ENCODE measurements around the gene MOG. TPM values are rescaled to one million over a fixed set of nuclear protein-coding genes. Genes with fewer than 3 reads are reported as not detected.

MOG gene
- polyA plus RNA-seq, 2 of the 4 experiments (the other 2 are of a cell fraction), result not detected

DNA sequence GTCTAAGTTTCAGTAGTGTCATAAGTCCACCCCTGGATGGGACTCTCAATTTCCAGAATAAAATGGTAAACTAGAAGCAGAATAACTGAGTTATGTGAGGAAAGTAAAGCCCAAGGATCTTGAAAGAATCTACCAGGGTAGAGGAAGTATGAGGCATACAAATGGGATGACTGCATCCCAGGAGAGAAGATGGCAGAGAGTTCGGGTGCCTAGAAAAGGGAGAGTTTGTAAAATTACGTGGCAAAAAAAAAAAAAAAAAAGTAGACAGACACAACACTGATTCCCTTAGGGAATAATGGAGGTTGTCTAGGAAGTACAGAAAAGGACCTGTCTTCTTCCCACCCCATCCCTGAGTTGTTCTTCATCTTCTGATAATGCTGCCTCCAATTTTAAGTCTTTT is 27.3 kb upstream of the MOG start:
- no peak overlapping the region for H3K4me3 ChIP-seq
- ATAC-seq, result no peak
- ChIA-PET POLR2A (no interaction called here), CTCF (interaction anchor here (18.2 kb wide), 1 partner anchor 21 kb away, joined by 183 read pairs; no protein-coding TSS in a partner anchor)
- H3K4me1 ChIP-seq, result peaks cover 14% of the 10 kb centered on the region
- H3K4me2 ChIP-seq, result peak overlapping the region; percentile 99
- DNase-seq (ENCODE audit: low read depth in 1 of 2, low spot score in 1 of 2), result no peak
- H3K9me3 ChIP-seq, result no peaks in the 10 kb centered on the region
- H3K27ac ChIP-seq, result no peak overlapping the region
- TF ChIP-seq KDM5A (IDR thresholded peaks at IDR 0.05) (no peak), CHD4 (IDR thresholded peaks at IDR 0.05; ENCODE audit: borderline replicate concordance) (no peak), ZC3H11A (IDR thresholded peaks at IDR 0.05) (no peak), RFX5 (IDR thresholded peaks at IDR 0.05) (no peak), RNF2 (IDR thresholded peaks at IDR 0.05; ENCODE audit: borderline replicate concordance, low read depth) (no peak), CHD2 (IDR thresholded peaks at IDR 0.05; ENCODE audit: low read length, partially characterized antibody) (no peak), HEYL (CRISPR knock-in tag; IDR thresholded peaks at IDR 0.05) (no peak), NPAS2 (CRISPR knock-in tag; IDR thresholded peaks at IDR 0.05; ENCODE audit: borderline replicate concordance) (no peak), ESRRA (IDR thresholded peaks at IDR 0.05; ENCODE audit: borderline replicate concordance, low read length) (no peak), HOXA7 (CRISPR knock-in tag; IDR thresholded peaks at IDR 0.05) (no peak), NFE2L2 (conservative IDR thresholded peaks at IDR 0.05; ENCODE audit: low read length) (no peak), POLR2AphosphoS2 (conservative IDR thresholded peaks at IDR 0.05; ENCODE audit: low read length) (no peak)
- TF ChIP-seq, protein P1, sequence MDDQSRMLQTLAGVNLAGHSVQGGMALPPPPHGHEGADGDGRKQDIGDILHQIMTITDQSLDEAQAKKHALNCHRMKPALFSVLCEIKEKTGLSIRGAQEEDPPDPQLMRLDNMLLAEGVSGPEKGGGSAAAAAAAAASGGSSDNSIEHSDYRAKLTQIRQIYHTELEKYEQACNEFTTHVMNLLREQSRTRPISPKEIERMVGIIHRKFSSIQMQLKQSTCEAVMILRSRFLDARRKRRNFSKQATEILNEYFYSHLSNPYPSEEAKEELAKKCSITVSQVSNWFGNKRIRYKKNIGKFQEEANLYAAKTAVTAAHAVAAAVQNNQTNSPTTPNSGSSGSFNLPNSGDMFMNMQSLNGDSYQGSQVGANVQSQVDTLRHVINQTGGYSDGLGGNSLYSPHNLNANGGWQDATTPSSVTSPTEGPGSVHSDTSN (IDR thresholded peaks at IDR 0.05), result no peak
- TF ChIP-seq, protein P2, sequence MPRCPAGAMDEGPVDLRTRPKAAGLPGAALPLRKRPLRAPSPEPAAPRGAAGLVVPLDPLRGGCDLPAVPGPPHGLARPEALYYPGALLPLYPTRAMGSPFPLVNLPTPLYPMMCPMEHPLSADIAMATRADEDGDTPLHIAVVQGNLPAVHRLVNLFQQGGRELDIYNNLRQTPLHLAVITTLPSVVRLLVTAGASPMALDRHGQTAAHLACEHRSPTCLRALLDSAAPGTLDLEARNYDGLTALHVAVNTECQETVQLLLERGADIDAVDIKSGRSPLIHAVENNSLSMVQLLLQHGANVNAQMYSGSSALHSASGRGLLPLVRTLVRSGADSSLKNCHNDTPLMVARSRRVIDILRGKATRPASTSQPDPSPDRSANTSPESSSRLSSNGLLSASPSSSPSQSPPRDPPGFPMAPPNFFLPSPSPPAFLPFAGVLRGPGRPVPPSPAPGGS (IDR thresholded peaks at IDR 0.05), result no peak
- WGBS (ENCODE audit: missing lambda C conversion rate), result 94% methylated on average over 2 of the region's 2 CpGs
- FAIRE-seq, result no peak

- DNase-seq (ENCODE audit: low read depth in 1 of 2, low spot score in 1 of 2) (no peak), ATAC-seq (no peak), FAIRE-seq (no peak)
- H3K27ac ChIP-seq, result no peak overlapping the region
- ChIA-PET POLR2A (no interaction called here), CTCF (interaction anchor here (18.2 kb wide), 1 partner anchor 20 kb away, joined by 183 read pairs; no protein-coding TSS in a partner anchor)
- peaks cover 14% of the 10 kb centered on the region for H3K4me1 ChIP-seq
- WGBS (ENCODE audit: missing lambda C conversion rate), result 96% methylated on average over 4 of the region's 9 CpGs
- H3K4me3 ChIP-seq, result no peak overlapping the region
- TF ChIP-seq FOXS1 (CRISPR knock-in tag; IDR thresholded peaks at IDR 0.05) (no peak), JUNB (IDR thresholded peaks at IDR 0.05) (no peak), GATA3 (IDR thresholded peaks at IDR 0.05; ENCODE audit: borderline replicate concordance) (no peak), KDM5A (IDR thresholded peaks at IDR 0.05) (no peak), MAFK (IDR thresholded peaks at IDR 0.05; ENCODE audit: partially characterized antibody) (no peak), RARB (CRISPR knock-in tag; IDR thresholded peaks at IDR 0.05) (no peak), EHF (CRISPR knock-in tag; IDR thresholded peaks at IDR 0.05) (no peak), NPAS2 (CRISPR knock-in tag; IDR thresholded peaks at IDR 0.05; ENCODE audit: borderline replicate concordance) (no peak), MAZ (IDR thresholded peaks at IDR 0.05; ENCODE audit: borderline replicate concordance, low read depth, low read length) (no peak), ELK1 (IDR thresholded peaks at IDR 0.05; ENCODE audit: low read depth, low read length) (no peak), SREBF2 (IDR thresholded peaks at IDR 0.05) (no peak), ZFP36 (IDR thresholded peaks at IDR 0.05; ENCODE audit: borderline replicate concordance, partially characterized antibody) (no peak)
- TF ChIP-seq, protein P1 (IDR thresholded peaks at IDR 0.05), result no peak
- TF ChIP-seq, protein P3, sequence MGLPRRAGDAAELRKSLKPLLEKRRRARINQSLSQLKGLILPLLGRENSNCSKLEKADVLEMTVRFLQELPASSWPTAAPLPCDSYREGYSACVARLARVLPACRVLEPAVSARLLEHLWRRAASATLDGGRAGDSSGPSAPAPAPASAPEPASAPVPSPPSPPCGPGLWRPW (IDR thresholded peaks at IDR 0.05), result no peak
- H3K4me2 ChIP-seq, result no peak overlapping the region
- no peaks in the 10 kb centered on the region for H3K9me3 ChIP-seq
These were observed 26.6 kb upstream of the MOG start for GRCh38 chr6:29630315-29630714.
